Measurements from ENCODE around the gene STARD8.

Gene STARD8

DNA sequence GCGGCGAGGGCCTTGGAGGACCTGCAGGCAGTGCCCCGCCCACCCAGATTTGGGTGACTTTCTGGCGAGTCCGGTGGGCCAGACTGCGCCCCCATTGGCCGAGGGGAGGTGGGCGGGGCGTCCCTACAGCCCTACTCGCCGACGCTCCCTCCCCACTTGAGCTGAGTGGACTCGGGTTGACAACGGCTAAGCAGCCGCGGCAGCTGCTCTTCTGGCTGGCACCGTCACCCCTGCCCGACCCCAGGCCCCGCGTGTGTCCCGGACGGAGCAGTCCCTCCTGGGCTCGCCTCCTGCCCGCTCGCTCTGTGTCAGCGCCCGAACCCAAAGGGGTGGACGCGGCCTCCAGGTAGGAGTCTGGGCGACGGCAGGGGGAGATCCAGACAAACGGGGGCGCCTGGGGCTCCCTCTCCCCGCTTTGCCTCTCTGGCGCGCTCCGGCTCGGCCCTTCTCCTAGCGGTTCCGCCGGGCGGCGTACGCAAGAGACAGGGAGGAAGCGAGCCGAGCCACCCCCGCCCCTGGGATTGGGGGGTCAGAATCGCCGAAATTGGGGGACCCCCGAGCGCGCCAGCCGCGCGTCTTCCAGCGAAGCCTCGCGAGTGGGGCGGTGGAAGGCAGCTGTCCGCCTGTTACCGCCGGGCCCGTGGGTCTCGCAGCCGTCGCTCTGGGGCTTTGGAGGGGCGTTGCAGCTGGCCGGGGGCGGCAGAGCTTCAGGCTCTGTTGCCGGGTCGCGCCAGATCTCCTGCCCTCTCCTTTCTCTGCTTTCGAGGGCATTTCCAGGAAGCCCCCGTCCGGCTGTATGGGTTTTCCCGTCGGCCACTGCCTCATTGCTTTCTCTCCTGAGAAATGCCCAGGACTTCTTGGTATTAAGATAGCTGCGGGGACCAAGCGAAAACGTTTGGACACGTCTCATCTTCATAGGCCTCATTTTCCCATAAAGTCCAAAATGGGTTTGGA lies 46.3 kb downstream of the STARD8 start:
- DNase-seq, result peak; percentile 52

DNA sequence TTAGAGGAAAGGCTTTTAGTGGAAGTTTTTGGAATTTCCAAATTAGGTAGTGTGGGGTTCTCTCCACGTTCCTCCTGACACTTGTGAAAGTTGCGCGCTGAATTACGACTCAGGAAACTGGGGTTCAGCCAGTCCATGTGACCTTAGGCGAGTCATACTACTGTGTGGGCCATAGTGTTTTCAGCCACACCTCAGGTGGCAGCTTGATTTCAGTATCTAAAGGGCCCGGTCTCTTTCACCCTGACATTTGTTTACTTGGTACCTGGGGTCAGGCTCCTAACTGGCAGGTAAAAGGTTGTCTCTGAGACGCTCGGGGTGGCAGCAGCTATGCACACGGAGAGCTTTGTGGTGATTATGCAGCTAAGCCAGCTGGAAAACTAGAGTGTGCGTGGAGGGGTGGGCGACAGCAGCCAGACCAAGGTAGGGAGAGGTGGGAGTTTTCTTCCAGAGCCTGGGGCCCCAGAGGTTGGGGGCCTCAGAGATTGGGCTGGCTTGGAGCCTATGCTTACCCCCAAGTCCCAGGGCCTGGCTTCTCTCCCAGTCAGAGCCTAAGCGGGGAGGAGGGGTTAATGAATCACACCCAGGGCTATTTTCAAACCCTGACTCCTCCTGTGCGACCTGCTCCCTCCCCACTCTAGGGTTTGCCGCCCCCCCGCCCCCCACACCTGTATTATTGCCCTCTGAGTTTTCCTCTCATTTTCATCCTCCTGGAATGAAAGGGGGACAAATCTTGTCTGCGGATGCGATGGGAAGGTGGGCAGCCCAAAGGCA lies 47.2 kb downstream of the STARD8 start:
- DNase-seq, result no peak

DNA sequence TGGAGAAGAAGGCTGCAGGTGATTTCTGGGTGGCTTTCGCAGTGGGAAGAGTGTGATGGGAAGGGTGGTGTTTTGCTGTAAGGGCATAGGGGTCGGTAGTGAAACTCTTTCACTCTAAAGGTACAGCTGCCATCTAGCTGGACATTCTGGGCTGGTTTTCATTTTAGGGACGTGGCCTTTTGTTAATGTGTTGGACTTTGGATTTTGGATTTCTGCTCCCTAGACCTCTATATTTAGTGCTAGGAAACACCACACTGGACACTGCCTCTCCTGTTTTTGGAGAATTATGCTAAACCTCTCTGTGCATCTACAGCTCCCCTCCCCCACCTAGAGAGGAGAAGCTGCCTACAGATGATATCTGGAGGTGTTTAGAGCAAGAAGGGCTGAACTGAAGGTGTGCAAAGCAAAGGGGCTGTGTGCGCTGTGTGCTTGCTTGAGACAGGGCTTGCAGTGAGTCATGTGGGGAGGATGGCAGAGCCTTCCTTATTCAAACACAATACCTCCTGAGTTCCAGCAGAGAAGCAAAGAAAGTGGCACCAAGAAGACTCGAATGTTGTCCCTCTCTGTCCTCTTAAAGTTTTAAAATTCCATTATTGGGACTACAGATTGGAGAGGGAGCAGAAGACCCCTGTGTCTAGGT lies 47.9 kb downstream of the STARD8 start:
- DNase-seq, result no peak

DNA sequence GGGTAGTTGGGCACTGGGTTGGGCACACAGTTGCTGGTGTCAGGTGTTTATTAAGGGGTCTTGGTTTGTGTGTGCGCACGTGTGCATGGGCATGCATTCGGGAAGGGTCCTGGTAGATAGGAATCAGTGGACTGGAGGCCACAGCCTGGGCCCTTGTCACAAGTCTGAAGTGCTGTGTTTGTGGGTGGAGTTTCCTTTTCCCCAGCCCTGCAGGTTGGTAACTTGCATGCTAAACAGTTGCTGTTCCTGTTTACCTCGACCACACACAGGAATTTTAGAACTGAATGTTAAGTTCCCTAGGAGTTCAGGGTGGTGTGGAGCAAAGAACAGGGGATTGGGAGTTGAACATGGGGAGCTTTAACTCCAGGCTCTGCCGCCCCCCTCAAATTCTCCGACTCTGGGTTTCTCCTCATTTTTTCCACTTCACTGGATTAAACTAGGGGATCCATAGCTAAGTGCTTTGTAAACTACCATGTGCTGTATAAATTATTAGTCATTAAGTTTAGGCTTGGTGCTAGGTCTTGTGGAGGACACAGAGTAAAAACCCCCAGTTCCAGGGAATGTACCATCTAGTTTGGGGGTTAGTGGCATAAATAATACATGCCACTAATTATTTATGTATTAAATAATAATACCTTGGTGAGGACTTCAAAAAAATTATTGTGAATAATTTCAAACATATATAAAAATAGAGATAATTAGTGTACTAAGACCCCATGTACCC lies 49.0 kb downstream of the STARD8 start:
- no peak for DNase-seq

DNA sequence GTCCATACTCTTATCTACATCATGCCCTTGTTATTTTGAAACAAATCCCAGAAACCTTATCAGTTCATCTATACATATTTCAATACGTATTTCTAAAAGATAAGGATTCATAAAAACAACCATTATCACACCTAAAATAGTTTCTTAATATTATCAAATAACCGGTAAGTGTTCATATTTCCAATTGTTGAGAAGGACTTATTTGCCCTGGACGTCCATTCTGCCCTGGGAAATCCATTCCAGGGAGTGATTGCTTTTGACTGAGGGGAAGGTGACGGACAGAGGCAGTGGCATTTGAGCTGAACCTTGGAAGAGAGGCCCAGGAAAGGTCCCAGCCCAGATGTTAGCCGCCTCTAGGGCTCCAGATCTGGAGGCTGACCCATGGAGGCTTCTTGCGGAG lies 49.6 kb downstream of the STARD8 start:
- no peak for DNase-seq

DNA sequence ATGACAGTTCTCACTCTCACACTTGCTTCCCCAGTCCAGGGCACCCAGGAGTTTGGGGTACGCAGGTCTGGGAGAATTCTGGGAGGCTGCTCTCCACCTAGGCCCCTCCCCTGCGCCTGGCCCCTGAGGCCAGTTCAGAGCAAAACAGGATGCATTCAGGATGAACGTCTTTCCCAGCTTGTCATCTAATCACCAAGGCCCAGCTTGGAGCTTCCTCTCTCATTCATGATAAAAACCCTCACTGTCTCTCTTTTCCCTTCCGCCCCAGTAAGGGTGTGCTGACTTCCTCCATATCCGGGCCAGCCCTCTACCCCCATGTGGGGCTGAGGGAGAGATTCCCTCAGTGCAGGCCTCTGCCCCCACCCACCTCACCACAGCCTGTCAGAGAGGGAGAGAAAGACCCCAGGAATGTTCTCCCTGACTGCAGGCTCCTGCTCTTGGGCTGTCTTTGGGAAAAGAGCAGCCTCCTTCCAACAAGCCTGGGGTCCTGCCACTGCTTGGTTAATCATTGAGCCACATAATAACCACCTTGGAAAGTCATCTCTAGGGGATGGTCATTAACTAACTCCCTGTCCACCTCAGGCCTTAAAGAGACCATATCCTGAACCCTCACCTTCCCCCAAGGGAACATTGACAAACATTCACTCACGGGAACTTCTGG lies 50.1 kb downstream of the STARD8 start:
- no peak for DNase-seq

DNA sequence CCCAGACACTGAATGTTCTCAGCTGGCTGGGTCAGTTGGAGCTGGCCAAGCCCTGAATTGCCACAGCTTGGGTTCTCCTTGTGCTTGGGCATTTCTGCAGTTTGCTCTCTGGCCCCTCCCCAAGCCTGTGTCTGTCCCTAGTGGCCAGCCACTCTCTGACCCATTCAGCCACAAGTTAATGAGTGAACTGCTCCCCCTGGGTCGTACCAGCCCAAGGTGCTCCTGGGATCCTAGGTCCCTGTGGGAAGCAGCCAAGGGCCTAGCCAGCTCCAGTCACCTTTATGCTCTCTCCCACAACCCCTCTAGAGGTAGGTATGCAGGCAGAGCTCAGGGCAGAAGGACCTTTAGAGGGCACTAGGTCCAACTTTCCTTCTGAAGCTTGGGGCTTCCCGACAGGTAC lies 51.5 kb downstream of the STARD8 start:
- no peak for DNase-seq

DNA sequence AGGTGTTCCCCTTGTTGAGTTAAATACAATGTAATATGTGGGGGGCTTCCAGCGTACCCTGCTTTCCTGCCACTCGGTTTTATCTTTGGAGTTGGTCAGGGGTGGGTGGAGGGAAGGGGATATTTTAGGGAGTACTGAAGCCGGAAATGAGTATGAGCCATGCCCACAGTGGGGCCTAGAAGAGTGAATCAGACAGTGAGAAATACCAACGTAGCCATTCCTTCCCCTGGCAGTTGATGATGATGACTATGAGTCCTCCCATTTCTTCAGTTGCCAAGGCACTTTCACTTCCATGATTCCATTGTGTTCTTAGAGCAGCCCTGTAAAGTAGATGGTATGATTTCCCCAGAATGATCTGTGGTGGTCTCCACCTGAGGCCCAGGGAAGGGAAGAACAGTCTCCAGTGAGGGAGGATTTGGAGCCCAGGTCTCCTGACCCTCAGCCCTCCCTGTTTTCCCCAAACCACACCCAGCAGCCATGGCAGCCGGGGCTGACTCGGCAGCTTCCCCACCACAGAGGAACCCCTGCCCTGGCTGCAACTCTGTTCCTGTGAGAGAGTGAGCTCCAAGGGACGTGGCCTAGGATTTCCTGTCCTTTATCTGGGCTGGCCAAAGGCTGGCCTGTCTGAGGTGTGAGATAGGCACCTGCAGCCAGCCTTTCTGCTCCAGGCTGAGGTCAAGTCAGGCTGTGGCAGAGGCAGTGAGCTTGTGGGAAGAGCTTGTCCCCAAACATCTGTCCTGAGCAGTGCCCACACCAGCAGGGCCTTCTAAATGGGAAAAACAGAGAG lies 52.7 kb downstream of the STARD8 start:
- DNase-seq, result no peak

DNA sequence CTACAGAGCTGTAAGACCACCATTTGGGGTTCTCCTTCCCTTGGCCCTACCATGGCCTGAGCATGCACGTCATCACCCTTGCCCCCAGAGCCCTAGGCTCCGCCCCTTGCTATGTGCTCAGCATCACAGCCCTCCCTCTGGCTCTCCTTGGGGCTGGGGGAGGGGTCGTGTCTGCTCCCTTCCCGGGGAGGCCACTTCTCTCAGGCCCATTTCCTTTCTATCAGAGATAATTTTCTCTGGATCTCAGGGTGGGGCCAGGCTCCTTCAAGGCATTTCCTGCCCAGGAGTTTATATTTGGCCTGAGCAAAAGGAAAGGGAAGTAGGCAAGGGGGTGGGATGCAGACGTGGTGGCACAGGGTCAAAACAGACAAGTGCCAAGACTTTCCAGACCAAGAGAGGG lies 55.9 kb downstream of the STARD8 start:
- no peak for DNase-seq

DNA sequence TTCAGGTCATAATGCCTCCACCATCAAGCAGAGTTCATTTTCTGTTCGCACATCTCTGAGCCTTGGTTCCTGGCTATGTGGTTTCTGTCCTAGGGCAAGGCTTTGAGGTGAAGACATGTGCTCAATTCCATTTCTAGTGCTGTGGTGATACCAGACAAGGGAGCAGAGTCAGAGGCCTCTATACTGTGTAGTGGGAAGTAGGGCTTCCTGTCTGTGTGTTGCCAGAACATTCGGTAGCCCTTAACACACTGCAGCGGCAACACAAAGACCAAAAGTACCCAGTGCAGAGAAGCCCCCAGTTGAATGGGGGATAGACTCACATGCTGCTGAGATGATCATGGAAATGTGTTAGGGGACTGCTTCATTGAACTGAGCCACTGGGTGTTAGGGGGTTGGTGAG lies 56.4 kb downstream of the STARD8 start:
- no peak for DNase-seq

DNA sequence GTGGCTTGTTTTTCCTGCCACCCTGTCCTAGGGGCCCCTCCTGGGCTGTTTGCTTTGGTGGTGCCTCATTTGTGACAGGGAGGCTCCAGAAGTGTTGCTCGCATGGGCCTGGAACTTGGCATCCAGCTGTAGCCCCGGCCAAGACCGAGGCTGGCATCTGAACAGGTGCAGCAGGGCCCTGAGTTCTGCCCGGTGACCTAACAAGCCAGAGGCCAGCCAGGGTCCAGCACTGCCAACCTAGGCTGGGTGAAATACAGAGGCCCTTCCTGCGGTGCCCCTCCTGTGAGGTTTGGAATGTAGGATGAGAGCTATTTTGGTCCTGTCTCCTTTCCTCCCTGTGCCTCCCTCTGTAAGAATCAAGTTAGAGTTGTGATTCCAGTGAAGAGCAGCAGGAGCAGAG lies 58.5 kb downstream of the STARD8 start:
- DNase-seq, result no peak

DNA sequence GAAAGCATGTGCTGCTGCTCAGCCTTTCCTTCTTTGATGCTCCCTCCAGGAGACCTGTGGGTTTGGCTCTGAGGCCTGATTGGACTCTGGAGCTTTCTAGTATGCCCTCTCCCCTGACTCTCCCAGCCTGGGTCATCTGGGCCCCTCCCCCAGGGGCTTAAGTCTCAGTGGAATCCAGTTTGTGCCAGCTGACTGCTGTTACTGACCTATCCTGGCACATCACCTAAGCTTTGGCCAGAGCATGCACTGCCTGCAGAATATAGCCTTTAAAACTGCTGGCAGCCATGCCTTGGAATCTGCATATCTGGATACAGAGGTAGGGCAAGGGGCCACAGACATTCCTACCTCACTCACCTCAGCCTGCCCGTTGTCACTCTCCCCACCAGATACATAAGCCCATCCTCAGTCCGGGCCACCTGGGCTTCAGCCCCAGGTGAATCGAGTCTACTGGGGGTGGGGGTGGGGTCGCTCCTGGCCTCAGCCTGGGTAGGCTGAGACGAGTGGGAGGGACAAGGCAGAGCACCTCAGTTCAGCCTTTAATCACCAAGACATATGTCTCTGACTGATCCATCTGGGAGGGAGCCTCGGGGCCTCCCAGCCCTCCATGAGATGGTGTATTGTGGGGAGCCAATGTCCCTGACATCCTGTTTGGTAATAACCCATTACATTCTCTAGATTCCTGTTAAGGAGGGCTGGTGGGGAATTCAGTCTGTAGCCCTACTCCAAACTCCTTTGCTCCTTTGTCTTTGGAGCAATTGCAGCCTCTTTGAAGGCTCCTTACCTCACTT lies 61.2 kb downstream of the STARD8 start:
- DNase-seq, result peak; percentile 47

DNA sequence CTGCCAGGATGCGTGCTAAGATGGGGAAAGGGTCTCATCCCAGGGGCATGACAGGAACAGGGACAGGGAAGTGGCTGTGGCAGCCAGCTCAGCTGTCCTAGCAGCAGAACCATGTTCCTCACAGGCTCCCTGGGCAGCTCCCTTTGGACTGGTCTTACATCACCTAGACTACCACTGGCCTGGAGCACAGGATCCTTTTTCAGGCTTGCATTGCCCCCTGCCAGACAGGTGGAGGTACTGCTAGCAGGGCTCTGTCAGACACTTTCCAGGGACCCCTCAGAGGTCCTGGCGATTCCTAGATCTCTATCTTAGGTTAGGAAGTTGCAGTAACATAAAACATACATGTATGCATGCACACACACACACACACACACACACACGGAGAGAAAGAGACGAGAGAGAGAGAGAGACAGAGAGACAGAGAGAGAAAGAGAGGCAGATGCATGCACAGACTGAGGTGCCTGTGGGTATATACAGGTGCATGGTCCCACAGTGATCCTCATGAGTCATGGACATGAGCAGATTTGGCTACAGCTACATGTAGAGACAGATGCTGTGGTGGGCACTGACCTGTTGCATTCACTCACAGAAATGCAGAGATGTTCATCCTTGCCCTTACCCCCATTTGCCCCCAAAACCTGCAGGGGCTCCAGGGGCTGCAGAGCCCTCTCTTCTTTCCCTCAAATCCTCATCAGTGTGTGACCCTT lies 63.6 kb downstream of the STARD8 start:
- peak; percentile 60 for DNase-seq

DNA sequence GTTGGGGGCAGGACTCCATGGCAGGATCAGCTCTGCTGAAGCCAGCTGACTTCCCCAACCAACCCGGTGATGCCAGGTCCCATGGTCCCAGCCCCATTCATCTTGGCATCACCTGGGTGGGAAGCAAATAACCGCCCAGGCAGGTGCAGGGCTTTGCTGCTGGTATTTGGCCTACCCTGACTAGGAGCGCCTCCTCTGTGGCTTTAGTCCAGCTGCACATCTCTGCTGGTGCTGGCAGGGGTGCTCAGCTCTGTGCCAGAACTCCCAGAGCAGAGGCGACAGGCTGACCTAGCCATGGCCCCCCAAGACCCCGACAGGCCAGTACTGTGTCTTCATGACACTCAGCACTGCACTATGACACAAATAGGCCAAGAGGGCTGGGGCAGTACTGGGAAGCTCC lies 64.4 kb downstream of the STARD8 start:
- no peak for DNase-seq

DNA sequence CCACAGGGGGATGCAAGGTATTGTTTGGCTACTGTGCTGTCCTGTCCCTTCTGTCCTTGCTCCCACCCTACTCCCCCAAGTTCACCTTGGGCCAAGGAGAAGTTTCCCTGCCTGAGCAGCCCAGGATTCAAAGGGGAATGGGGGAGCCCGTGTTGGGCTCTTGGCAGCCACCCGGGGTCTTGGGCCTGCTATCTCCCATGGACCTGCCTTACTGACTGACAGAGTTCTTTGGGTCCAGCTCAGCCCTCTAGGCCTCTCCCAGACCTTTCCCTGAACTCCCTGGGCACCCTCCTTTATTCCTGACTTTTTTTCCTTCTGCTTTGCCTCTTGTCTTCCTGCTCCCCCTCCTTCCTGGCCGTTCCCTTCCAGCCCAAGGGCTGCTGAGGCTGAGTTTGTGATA lies 67.4 kb downstream of the STARD8 start:
- DNase-seq, result no peak

DNA sequence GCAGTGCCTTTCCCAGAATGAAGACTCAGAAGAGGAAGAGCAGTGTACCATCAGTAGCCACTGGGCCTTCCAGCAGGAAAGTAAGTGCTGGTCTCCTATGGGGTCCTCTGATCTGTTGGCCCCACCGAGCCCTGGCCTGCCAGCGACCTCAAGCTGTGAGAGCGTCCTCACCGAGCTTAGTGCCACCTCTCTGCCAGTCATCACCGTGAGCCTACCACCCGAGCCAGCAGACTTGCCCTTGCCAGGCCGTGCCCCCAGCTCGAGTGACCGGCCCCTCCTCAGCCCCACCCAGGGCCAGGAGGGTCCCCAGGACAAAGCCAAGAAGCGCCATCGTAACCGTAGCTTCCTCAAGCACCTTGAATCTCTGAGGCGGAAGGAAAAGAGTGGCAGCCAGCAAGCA lies 69.7 kb downstream of the STARD8 start:
- DNase-seq, result no peak

DNA sequence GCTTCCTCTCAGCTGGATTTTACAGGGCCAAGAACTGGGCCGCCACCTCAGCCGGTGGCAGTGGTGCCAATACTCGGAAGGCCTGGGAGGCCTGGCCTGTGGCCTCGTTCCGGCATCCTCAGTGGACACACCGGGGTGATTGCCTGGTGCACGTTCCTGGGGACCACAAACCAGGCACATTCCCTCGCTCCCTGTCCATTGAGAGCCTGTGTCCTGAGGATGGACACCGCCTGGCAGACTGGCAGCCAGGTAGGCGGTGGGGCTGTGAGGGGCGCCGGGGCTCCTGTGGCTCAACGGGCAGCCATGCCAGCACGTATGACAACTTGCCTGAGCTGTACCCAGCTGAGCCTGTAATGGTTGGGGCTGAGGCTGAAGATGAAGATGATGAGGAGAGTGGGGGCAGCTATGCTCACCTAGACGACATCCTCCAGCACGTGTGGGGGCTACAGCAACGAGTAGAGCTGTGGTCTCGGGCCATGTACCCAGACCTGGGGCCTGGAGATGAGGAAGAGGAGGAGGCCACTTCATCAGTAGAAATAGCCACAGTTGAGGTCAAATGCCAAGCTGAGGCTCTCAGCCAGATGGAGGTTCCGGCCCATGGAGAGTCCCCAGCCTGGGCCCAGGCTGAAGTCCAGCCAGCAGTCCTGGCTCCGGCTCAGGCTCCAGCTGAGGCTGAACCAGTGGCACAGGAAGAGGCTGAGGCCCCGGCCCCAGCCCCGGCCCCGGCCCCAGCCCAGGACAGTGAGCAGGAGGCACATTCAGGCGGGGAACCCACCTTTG lies 70.4 kb downstream of the STARD8 start:
- DNase-seq, result no peak

DNA sequence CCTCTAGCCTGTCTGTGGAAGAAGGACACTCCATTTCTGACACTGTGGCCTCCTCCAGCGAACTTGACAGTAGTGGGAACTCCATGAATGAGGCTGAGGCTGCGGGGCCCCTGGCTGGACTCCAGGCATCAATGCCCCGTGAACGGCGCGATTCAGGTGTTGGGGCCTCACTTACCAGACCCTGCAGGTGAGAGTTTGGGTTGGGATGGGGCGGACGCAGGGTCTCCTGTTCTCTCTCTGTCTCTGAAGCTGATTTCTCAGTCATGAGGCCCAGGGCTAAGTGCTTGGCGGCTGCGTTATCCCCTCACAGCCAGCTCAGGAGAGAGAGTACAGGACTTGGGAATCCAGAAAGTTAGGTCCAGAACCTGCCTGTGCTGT lies 71.0 kb downstream of the STARD8 start:
- no peak for DNase-seq

DNA sequence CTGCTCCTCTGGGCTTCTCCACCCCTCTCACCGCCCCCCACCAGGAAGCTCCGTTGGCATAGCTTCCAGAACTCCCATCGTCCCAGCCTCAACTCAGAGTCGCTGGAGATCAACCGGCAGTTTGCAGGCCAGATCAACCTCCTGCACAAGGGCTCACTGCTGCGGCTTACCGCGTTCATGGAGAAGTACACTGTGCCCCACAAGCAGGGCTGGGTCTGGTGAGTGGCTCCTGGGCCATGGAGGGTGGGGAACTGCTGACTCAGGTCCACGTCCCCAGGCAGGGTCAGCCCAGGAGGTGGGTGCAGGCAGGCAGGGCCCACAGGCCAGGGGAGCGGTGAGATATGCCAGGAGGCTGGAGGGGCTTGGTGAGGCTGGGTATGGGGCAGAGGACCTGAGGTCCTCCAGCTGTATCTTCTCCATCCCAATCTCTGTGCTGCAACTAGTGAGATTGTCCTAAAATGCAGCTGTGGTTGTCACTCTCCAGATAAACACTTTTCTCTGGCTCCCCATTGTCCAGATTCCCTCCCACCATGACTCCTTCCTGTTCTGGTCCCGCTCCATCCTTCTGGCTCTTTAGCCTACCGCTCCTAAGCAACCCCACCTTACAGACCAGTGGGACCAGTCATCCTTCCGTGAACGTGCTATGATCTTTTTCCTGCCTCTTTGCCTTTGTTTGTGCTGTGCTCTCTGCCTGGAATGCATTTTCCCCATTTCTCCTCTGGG lies 71.9 kb downstream of the STARD8 start:
- DNase-seq, result no peak

Measured in NCI-H82 (cell line).